Astrocyte (in vitro differentiated cells and primary cell): ENCODE data around the gene APBB2. TPM values are rescaled to one million over a fixed set of nuclear protein-coding genes. Genes with fewer than 3 reads are reported as not detected.

ENCODE experiments used
- DNase-seq: peaks from one replicate; pipeline ENCODE4 v3.0.0-alpha.2; 2010; ENCODE audit warnings: low read depth
- FAIRE-seq: peaks from 2 replicates; lab custom pipeline; 2011; peaks lifted over from hg19 to GRCh38; lab: Jason Lieb, UNC
- H2AFZ ChIP-seq: 2 replicates; pipeline ENCODE4 v1.6.0; 2012; ENCODE audit warnings: low read depth, low read length, inconsistent platforms
- H3K27ac ChIP-seq: 2 replicates; pipeline ENCODE4 v1.5.1; 2011; ENCODE audit warnings: low read depth, low read length, inconsistent platforms
- H3K27me3 ChIP-seq: 2 replicates; pipeline ENCODE4 v1.6.0; 2011; ENCODE audit warnings: low read length, inconsistent platforms; ENCODE audit not compliant: insufficient read depth
- H3K36me3 ChIP-seq: 2 replicates; pipeline ENCODE4 v1.5.1; 2011; ENCODE audit warnings: low read length, inconsistent platforms; ENCODE audit not compliant: insufficient read depth
- H3K4me1 ChIP-seq: 2 replicates; pipeline ENCODE4 v1.5.1; 2011; ENCODE audit warnings: low read length, inconsistent platforms; ENCODE audit not compliant: insufficient read depth
- H3K4me2 ChIP-seq: 2 replicates; pipeline ENCODE4 v1.6.0; 2012; ENCODE audit warnings: low read length, inconsistent platforms
- H3K4me3 ChIP-seq: 2 replicates; pipeline ENCODE4 v1.5.1; 2011; ENCODE audit warnings: low read depth, mild to moderate bottlenecking, low read length, inconsistent platforms; ENCODE audit not compliant: insufficient read depth
- H3K79me2 ChIP-seq: 2 replicates; pipeline ENCODE4 v1.6.0; 2012; ENCODE audit warnings: mild to moderate bottlenecking, low read length, inconsistent platforms; ENCODE audit not compliant: insufficient read depth
- H3K9ac ChIP-seq: 2 replicates; pipeline ENCODE4 v1.6.0; 2012; ENCODE audit warnings: mild to moderate bottlenecking, low read length, inconsistent platforms
- H3K9me3 ChIP-seq: 2 replicates; pipeline ENCODE4 v1.5.1; 2012; ENCODE audit warnings: low read depth, mild to moderate bottlenecking, low read length, inconsistent platforms; ENCODE audit not compliant: insufficient read depth
- H4K20me1 ChIP-seq: 2 replicates; pipeline ENCODE4 v1.6.0; 2012; ENCODE audit warnings: low read length, inconsistent platforms; ENCODE audit not compliant: insufficient read depth
- H3K27ac Mint-ChIP-seq: one replicate; pipeline ENCODE4 v1.8.0; 2021; ENCODE audit warnings: mild to moderate bottlenecking, mixed read lengths; ENCODE audit not compliant: unreplicated experiment
- H3K27me3 Mint-ChIP-seq: one replicate; pipeline ENCODE4 v1.8.0; 2021; ENCODE audit warnings: low read depth, mixed read lengths; ENCODE audit not compliant: unreplicated experiment
- H3K36me3 Mint-ChIP-seq: one replicate; pipeline ENCODE4 v1.8.0; 2021; ENCODE audit warnings: low read depth, mixed read lengths; ENCODE audit not compliant: unreplicated experiment
- H3K4me1 Mint-ChIP-seq: one replicate; pipeline ENCODE4 v1.8.0; 2021; ENCODE audit warnings: low read depth, mixed read lengths; ENCODE audit not compliant: unreplicated experiment
- H3K4me3 Mint-ChIP-seq: one replicate; pipeline ENCODE4 v1.8.0; 2021; ENCODE audit warnings: mild to moderate bottlenecking, moderate library complexity, mixed read lengths; ENCODE audit not compliant: unreplicated experiment
- H3K9me3 Mint-ChIP-seq: one replicate; pipeline ENCODE4 v1.8.0; 2021; ENCODE audit warnings: mild to moderate bottlenecking, mixed read lengths; ENCODE audit not compliant: unreplicated experiment
- CTCF ChIP-seq: IDR thresholded peaks from 2 replicates; pipeline ENCODE4 v1.5.1; 2011; ENCODE audit warnings: low read depth, mild to moderate bottlenecking, inconsistent platforms, low read length, moderate library complexity; ENCODE audit not compliant: insufficient read depth
- EZH2 ChIP-seq: IDR thresholded peaks from 2 replicates; pipeline ENCODE4 v1.6.1; 2012; ENCODE audit warnings: mild to moderate bottlenecking, low read length, inconsistent platforms; ENCODE audit not compliant: insufficient read depth
- total RNA-seq: library from RNA; stranded (reverse); gene quantifications from 2 replicates; pipeline ENCODE4 v1.2.1, GENCODE V29; 2021

APBB2 gene
- total RNA-seq, 1 donor from 2014 or later = 173 TPM

GRCh38 chr4:41108481-41108880 is 105.9 kb downstream of the APBB2 start:
- H3K36me3 Mint-ChIP-seq = peaks cover 24% of the 10 kb centered on the region
- Histone ChIP-seq H3K79me2 (peaks cover 66% of the 10 kb centered on the region), H3K27ac (no peak overlapping the region), H4K20me1 (peaks cover 59% of the 10 kb centered on the region), H3K4me3 (no peak overlapping the region), H3K36me3 (no peaks in the 10 kb centered on the region), H3K4me2 (no peak overlapping the region), H3K9me3 (no peaks in the 10 kb centered on the region), H2AFZ (no peak overlapping the region), H3K4me1 (no peaks in the 10 kb centered on the region), H3K9ac (no peak overlapping the region), H3K27me3 (no peaks in the 10 kb centered on the region)
- no peak for DNase-seq
- peaks cover 4% of the 10 kb centered on the region for H3K9me3 Mint-ChIP-seq
- H3K4me1 Mint-ChIP-seq = peaks cover 25% of the 10 kb centered on the region
- H3K4me3 Mint-ChIP-seq = peak overlapping the region; percentile 12
- no peak for FAIRE-seq
- H3K27me3 Mint-ChIP-seq = no peaks in the 10 kb centered on the region
- H3K27ac Mint-ChIP-seq = peak overlapping the region; percentile 38
- no peak for TF ChIP-seq CTCF
- no peak for TF ChIP-seq EZH2

DNA sequence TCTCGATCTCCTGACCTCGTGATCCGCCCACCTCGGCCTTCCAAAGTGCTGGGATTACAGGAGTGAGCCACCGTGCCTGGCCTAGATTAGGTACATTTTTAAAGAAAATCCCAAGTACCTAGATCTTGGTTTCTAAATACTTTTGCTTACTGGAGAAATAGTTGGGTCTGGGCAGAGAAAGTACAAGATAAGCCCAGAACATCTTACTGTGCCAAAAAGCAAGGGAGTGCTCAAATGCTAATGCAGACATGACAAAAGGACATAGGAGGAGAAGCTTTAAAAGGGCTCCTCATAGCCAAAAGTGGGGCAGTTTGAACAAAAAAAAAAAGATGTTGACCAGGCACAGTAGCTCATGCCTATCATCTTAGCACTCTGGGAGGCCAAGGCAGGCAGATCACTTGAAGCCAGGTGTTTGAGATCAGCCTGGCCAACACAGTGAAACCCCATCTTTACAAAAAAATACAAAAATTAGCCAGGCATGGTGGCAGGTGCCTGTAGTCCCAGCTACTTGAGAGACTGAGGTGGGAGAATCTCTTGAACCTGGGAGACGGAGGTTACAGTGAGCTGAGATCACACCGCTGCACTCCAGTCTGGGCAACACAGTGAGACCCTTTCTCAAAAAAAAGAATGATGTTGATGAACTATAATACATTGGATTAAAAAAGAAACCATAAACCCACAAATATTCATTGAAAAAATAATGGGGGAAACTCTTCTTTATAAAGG is 107.5 kb downstream of the APBB2 start:
- no peak overlapping the region for H3K27ac ChIP-seq
- H4K20me1 ChIP-seq = peaks cover 52% of the 10 kb centered on the region
- H3K36me3 Mint-ChIP-seq = peaks cover 19% of the 10 kb centered on the region
- no peak overlapping the region for H3K27ac Mint-ChIP-seq
- no peaks in the 10 kb centered on the region for H3K36me3 ChIP-seq
- FAIRE-seq (no peak), DNase-seq (no peak)
- TF ChIP-seq CTCF = no peak
- no peak for TF ChIP-seq EZH2
- no peaks in the 10 kb centered on the region for H3K9me3 Mint-ChIP-seq
- H3K9me3 ChIP-seq = no peaks in the 10 kb centered on the region
- peaks cover 60% of the 10 kb centered on the region for H3K79me2 ChIP-seq
- H3K27me3 Mint-ChIP-seq = no peaks in the 10 kb centered on the region
- peaks cover 22% of the 10 kb centered on the region for H3K4me1 Mint-ChIP-seq
- H3K27me3 ChIP-seq = no peaks in the 10 kb centered on the region
- H2AFZ ChIP-seq = no peak overlapping the region
- H3K9ac ChIP-seq = no peak overlapping the region
- no peaks in the 10 kb centered on the region for H3K4me1 ChIP-seq
- no peak overlapping the region for H3K4me3 Mint-ChIP-seq
- no peak overlapping the region for H3K4me3 ChIP-seq
- no peak overlapping the region for H3K4me2 ChIP-seq

DNA sequence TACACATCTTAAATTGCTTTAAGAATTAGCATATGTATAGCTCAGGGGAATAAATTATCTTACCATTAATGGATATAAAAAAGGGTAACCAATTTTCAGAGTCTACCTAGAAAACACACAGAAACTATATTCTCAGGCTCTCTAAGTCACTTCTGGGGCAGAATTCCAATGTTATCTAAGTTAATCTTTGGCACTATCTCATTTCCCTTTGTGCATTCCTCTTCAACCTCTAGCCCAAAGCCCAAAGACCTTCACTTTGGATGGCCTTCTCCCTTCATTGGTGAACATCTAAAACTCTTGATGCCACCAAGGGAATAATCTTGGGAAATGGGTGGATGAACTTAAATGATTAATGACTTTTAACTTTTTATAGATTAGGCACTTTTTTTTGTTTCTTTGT is 108.3 kb downstream of the APBB2 start:
- no peak overlapping the region for H3K9ac ChIP-seq
- H3K4me3 ChIP-seq = no peak overlapping the region
- H3K9me3 Mint-ChIP-seq = no peaks in the 10 kb centered on the region
- peaks cover 19% of the 10 kb centered on the region for H3K36me3 Mint-ChIP-seq
- no peak overlapping the region for H3K4me2 ChIP-seq
- H3K27me3 ChIP-seq = no peaks in the 10 kb centered on the region
- no peak overlapping the region for H3K27ac ChIP-seq
- peaks cover 47% of the 10 kb centered on the region for H4K20me1 ChIP-seq
- no peak overlapping the region for H2AFZ ChIP-seq
- peaks cover 52% of the 10 kb centered on the region for H3K79me2 ChIP-seq
- no peaks in the 10 kb centered on the region for H3K4me1 ChIP-seq
- DNase-seq (no peak), FAIRE-seq (no peak)
- H3K36me3 ChIP-seq = no peaks in the 10 kb centered on the region
- no peak overlapping the region for H3K4me3 Mint-ChIP-seq
- H3K9me3 ChIP-seq = no peaks in the 10 kb centered on the region
- TF ChIP-seq EZH2 (no peak), CTCF (no peak)
- peak overlapping the region; percentile 26 for H3K27ac Mint-ChIP-seq
- H3K27me3 Mint-ChIP-seq = no peaks in the 10 kb centered on the region
- H3K4me1 Mint-ChIP-seq = peaks cover 22% of the 10 kb centered on the region
